Osteocyte (in vitro differentiated cells): ENCODE data around the gene FAM53A. TPM values are rescaled to one million over a fixed set of nuclear protein-coding genes. Genes with fewer than 3 reads are reported as not detected.

ENCODE experiments used
- DNase-seq: peaks from one replicate; pipeline ENCODE4 v3.0.0; 2021; ENCODE audit warnings: mixed read lengths; ENCODE audit not compliant: unreplicated experiment; ENCODE audit errors: extremely low spot score
- H3K27ac Mint-ChIP-seq: one replicate; pipeline ENCODE4 v1.8.0; 2021; ENCODE audit warnings: mild to moderate bottlenecking, mixed read lengths; ENCODE audit not compliant: unreplicated experiment
- H3K27me3 Mint-ChIP-seq: one replicate; pipeline ENCODE4 v1.8.0; 2021; ENCODE audit warnings: mixed read lengths; ENCODE audit not compliant: unreplicated experiment
- H3K36me3 Mint-ChIP-seq: one replicate; pipeline ENCODE4 v1.8.0; 2021; ENCODE audit warnings: mixed read lengths; ENCODE audit not compliant: unreplicated experiment
- H3K4me1 Mint-ChIP-seq: one replicate; pipeline ENCODE4 v1.8.0; 2021; ENCODE audit warnings: mixed read lengths; ENCODE audit not compliant: unreplicated experiment
- H3K4me3 Mint-ChIP-seq: one replicate; pipeline ENCODE4 v1.8.0; 2021; ENCODE audit warnings: mild to moderate bottlenecking, moderate library complexity, mixed read lengths; ENCODE audit not compliant: unreplicated experiment
- H3K9me3 Mint-ChIP-seq: one replicate; pipeline ENCODE4 v1.8.0; 2021; ENCODE audit warnings: mixed read lengths; ENCODE audit not compliant: unreplicated experiment
- CTCF ChIP-seq: fragments of 200-600 bp; sonication (generic); IDR thresholded peaks from 2 replicates; pipeline ENCODE4 v1.5.0; 2021; ENCODE audit warnings: antibody characterized with exemption, mild to moderate bottlenecking, moderate library complexity
- total RNA-seq: library from RNA; stranded (reverse); gene quantifications from 2 replicates; pipeline ENCODE4 v1.2.1, GENCODE V29; 2021

Gene FAM53A
- total RNA-seq, 1 donor from 2014 or later, result 6.2 TPM

DNA sequence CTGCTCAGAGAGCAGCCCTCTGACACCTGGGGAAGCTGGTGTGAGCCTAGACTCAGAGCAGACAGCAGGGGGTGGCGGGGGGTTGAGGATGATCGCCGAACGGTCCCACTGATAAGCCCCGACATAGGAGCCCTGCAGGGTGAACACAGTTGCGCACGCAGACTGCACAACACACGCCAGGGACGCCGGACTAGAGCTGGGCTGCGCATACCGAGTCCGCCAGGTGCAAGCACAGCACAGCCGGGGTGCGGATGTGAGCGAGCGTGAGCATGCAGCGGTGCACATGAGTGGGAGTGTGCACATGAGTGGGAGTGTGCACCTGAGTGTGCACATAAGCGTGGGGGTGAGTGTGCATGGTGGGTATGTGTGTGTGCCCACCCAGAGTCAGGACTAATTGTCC lies 36.7 kb downstream of the FAM53A start:
- Mint-ChIP-seq H3K27me3 (no peaks in the 10 kb centered on the region), H3K9me3 (no peaks in the 10 kb centered on the region), H3K4me3 (no peak overlapping the region), H3K4me1 (peaks cover 3% of the 10 kb centered on the region), H3K27ac (no peak overlapping the region), H3K36me3 (peaks cover 5% of the 10 kb centered on the region)
- TF ChIP-seq CTCF, result no peak
- DNase-seq, result no peak

DNA sequence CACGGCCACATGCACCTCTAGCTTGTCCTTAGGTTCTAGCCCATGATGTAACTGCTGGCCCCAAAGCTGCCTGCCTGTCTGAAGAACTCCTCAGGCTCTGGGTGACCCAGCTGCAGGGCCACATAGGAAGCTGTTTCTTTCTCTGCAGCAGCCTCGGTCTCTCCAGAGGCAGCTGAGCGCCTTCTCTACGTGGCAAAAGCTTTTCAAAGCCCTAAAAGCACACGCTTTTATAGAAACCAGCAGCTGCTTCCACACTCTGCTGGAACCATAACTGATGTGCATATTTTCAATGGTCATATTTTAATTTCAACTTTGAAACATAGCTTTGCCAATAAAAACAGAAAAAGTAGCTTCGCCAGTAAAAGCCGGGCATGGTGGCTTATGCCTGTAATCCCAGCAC lies 37.4 kb downstream of the FAM53A start:
- H3K9me3 Mint-ChIP-seq, result no peaks in the 10 kb centered on the region
- H3K27me3 Mint-ChIP-seq, result no peaks in the 10 kb centered on the region
- peaks cover 5% of the 10 kb centered on the region for H3K36me3 Mint-ChIP-seq
- DNase-seq, result no peak
- H3K4me1 Mint-ChIP-seq, result peaks cover 3% of the 10 kb centered on the region
- H3K27ac Mint-ChIP-seq, result no peak overlapping the region
- TF ChIP-seq CTCF, result no peak
- no peak overlapping the region for H3K4me3 Mint-ChIP-seq

DNA sequence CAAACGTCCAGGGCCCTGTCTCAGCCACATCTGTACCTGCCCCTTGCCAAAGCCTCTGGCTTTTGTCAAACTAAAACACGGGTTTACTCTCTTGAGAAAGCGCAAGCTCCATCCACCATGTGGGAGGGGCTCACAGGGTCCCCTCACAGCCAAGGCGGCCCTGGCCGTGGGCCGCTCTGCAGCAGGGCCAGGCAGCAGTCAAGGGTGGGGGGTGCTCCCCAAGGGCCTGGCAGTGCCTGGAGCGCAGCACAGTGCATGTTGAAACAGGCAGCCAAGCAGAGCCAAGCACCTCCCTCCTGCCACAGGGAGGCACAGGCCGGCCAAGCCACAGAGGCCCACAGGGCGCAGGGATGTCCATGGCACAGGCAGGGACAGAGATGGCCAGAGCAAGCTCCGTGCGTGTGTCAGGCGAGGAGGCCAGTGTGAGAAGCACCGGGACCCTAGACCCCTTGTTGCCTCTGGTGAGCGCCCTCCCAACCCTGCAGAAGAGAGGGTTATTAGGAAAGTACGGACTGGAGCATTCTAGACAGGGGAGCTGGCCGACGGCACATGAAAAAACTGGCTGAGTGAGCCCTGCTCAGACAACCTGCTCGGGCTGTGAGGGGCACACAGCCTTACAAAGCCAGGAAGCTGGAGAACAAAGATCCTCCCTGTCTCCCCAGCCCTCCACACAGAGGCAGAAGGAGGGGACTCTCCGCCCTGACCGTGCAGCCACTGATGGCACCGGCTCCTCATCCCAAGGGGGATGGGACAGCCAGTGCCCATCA lies 39.0 kb downstream of the FAM53A start:
- no peaks in the 10 kb centered on the region for H3K27me3 Mint-ChIP-seq
- no peak overlapping the region for H3K27ac Mint-ChIP-seq
- no peak overlapping the region for H3K4me3 Mint-ChIP-seq

GRCh38 chr4:1643971-1644735 lies 40.0 kb downstream of the FAM53A start:
- DNase-seq, result peak; percentile 82
- no peaks in the 10 kb centered on the region for H3K9me3 Mint-ChIP-seq
- peaks cover 2% of the 10 kb centered on the region for H3K36me3 Mint-ChIP-seq
- H3K27me3 Mint-ChIP-seq, result no peaks in the 10 kb centered on the region
- no peak overlapping the region for H3K27ac Mint-ChIP-seq
- no peak for TF ChIP-seq CTCF
- H3K4me1 Mint-ChIP-seq, result peaks cover 6% of the 10 kb centered on the region
- no peak overlapping the region for H3K4me3 Mint-ChIP-seq

More for the DNA sequence above, 39.0 kb downstream of the FAM53A start:
- peaks cover 3% of the 10 kb centered on the region for H3K4me1 Mint-ChIP-seq
- TF ChIP-seq CTCF, result no peak
- peak; percentile 81 for DNase-seq
- H3K9me3 Mint-ChIP-seq, result no peaks in the 10 kb centered on the region
- peaks cover 2% of the 10 kb centered on the region for H3K36me3 Mint-ChIP-seq
